ENCODE data around the gene NHEJ1. TPM values are rescaled to one million over a fixed set of nuclear protein-coding genes. Genes with fewer than 3 reads are reported as not detected.

Gene NHEJ1
- total RNA-seq, 2 experiments from 2014 or later = 19.1 to 23.1 TPM

- H3K36me3 Mint-ChIP-seq (ENCODE audit: low read depth) = no peaks in the 10 kb centered on the region
- ATAC-seq = no peak
- H3K9me3 Mint-ChIP-seq (ENCODE audit: insufficient read depth) = no peaks in the 10 kb centered on the region
Observed at GRCh38 chr2:219049282-219049681, 111.3 kb downstream of the NHEJ1 start.

GRCh38 chr2:219045937-219046550 is 114.6 kb downstream of the NHEJ1 start:
- Mint-ChIP-seq H3K4me3 (no peak overlapping the region), H3K36me3 (ENCODE audit: low read depth) (no peaks in the 10 kb centered on the region), H3K27me3 (ENCODE audit: low read depth) (peaks cover 48% of the 10 kb centered on the region), H3K27ac (no peak overlapping the region), H3K4me1 (ENCODE audit: low read depth) (peaks cover 8% of the 10 kb centered on the region), H3K9me3 (ENCODE audit: insufficient read depth) (no peaks in the 10 kb centered on the region)
- ChIA-PET CTCF (interaction anchor here (0.9 to 2.3 kb wide), 5 partner anchors 13 to 249 kb away, joined by 3 to 12 read pairs (median 4); no protein-coding TSS in a partner anchor), POLR2A (no interaction called here)
- ATAC-seq = peak; percentile 53
- peak; percentile 49 for DNase-seq

More at GRCh38 chr2:219049282-219049681, 111.3 kb downstream of the NHEJ1 start:
- Mint-ChIP-seq H3K4me1 (ENCODE audit: low read depth) (no peaks in the 10 kb centered on the region), H3K27me3 (ENCODE audit: low read depth) (peaks cover 33% of the 10 kb centered on the region), H3K4me3 (no peak overlapping the region), H3K27ac (no peak overlapping the region)
- ChIA-PET POLR2A (no interaction called here), CTCF (interaction anchor here (1.9 to 2.0 kb wide), 2 partner anchors 10 to 20 kb away, joined by 5 to 6 read pairs; no protein-coding TSS in a partner anchor)
- no peak for DNase-seq

- CTCF ChIA-PET = interaction anchor here (1.9 kb wide), 1 partner anchor 15 kb away, joined by 6 read pairs; no protein-coding TSS in a partner anchor
- ATAC-seq = no peak
- Mint-ChIP-seq H3K36me3 (ENCODE audit: low read depth) (no peaks in the 10 kb centered on the region), H3K4me1 (ENCODE audit: low read depth) (peaks cover 9% of the 10 kb centered on the region), H3K27ac (no peak overlapping the region), H3K4me3 (no peak overlapping the region), H3K27me3 (ENCODE audit: low read depth) (peaks cover 51% of the 10 kb centered on the region), H3K9me3 (ENCODE audit: insufficient read depth) (no peaks in the 10 kb centered on the region)
- no peak for DNase-seq
- POLR2A ChIA-PET = interaction anchor here (1.2 kb wide), 1 partner anchor 23 kb away, joined by 4 read pairs; no protein-coding TSS in a partner anchor
Observed at GRCh38 chr2:219042750-219043149, 117.9 kb downstream of the NHEJ1 start.

- Mint-ChIP-seq H3K9me3 (ENCODE audit: insufficient read depth) (no peaks in the 10 kb centered on the region), H3K4me1 (ENCODE audit: low read depth) (peaks cover 9% of the 10 kb centered on the region), H3K27me3 (ENCODE audit: low read depth) (peaks cover 50% of the 10 kb centered on the region), H3K4me3 (no peak overlapping the region), H3K27ac (no peak overlapping the region), H3K36me3 (ENCODE audit: low read depth) (no peaks in the 10 kb centered on the region)
- ATAC-seq (no peak), DNase-seq (no peak)
- ChIA-PET POLR2A (interaction anchor here (1.2 kb wide), 1 partner anchor 24 kb away, joined by 4 read pairs; no protein-coding TSS in a partner anchor), CTCF (interaction anchor here (0.8 to 4.7 kb wide), 6 partner anchors 12 to 253 kb away, joined by 3 to 29 read pairs (median 5); no protein-coding TSS in a partner anchor)
Observed at GRCh38 chr2:219042157-219042556, 118.5 kb downstream of the NHEJ1 start.

- H3K27me3 Mint-ChIP-seq (ENCODE audit: low read depth) = peaks cover 44% of the 10 kb centered on the region
- no peak within 1 kb of the TSS for H3K27ac Mint-ChIP-seq
- ATAC-seq (no peak), DNase-seq (peak; percentile 39)
- ChIA-PET CTCF (interaction anchor here (0.8 to 4.7 kb wide), 9 partner anchors 11 to 254 kb away, joined by 3 to 29 read pairs (median 4); no protein-coding TSS in a partner anchor), POLR2A (no interaction called here)
- no peaks in the 10 kb centered on the region for H3K36me3 Mint-ChIP-seq (ENCODE audit: low read depth)
- H3K4me3 Mint-ChIP-seq = peak within 1 kb of the TSS; percentile 22
- H3K9me3 Mint-ChIP-seq (ENCODE audit: insufficient read depth) = no peaks in the 10 kb centered on the region
- peaks cover 9% of the 10 kb centered on the region for H3K4me1 Mint-ChIP-seq (ENCODE audit: low read depth)
Observed at GRCh38 chr2:219041252-219041651, 119.4 kb downstream of the NHEJ1 start, which contains the start of gene CFAP65. CFAP65 (minus strand) TSS chr2:219041516; CDS start chr2:219039048, 2,468 bp downstream.

- peaks cover 53% of the 10 kb centered on the region for H3K27me3 Mint-ChIP-seq (ENCODE audit: low read depth)
- POLR2A ChIA-PET = no interaction called here
- CTCF ChIA-PET = interaction anchor here (1.7 to 4.7 kb wide), 2 partner anchors 9 to 58 kb away, joined by 6 to 29 read pairs; no protein-coding TSS in a partner anchor
Observed at GRCh38 chr2:219038600-219038999, 122.0 kb downstream of the NHEJ1 start.

GRCh38 chr2:219037783-219038499 is 122.7 kb downstream of the NHEJ1 start:
- ChIA-PET CTCF (interaction anchor here (0.7 to 4.7 kb wide), 3 partner anchors 8 to 89 kb away, joined by 3 to 29 read pairs (median 6); no protein-coding TSS in a partner anchor), POLR2A (no interaction called here)
- Mint-ChIP-seq H3K9me3 (ENCODE audit: insufficient read depth) (no peaks in the 10 kb centered on the region), H3K27me3 (ENCODE audit: low read depth) (peaks cover 54% of the 10 kb centered on the region), H3K4me3 (no peak overlapping the region), H3K27ac (no peak overlapping the region), H3K4me1 (ENCODE audit: low read depth) (peaks cover 9% of the 10 kb centered on the region), H3K36me3 (ENCODE audit: low read depth) (no peaks in the 10 kb centered on the region)
- ATAC-seq (no peak), DNase-seq (no peak)

More at GRCh38 chr2:219038600-219038999, 122.0 kb downstream of the NHEJ1 start:
- no peak overlapping the region for H3K27ac Mint-ChIP-seq
- ATAC-seq = no peak
- no peaks in the 10 kb centered on the region for H3K9me3 Mint-ChIP-seq (ENCODE audit: insufficient read depth)
- no peaks in the 10 kb centered on the region for H3K36me3 Mint-ChIP-seq (ENCODE audit: low read depth)
- no peak for DNase-seq
- no peak overlapping the region for H3K4me3 Mint-ChIP-seq
- peaks cover 9% of the 10 kb centered on the region for H3K4me1 Mint-ChIP-seq (ENCODE audit: low read depth)

GRCh38 chr2:219035942-219036341 is 124.7 kb downstream of the NHEJ1 start:
- ChIA-PET POLR2A (no interaction called here), CTCF (no interaction called here)
- no peak for ATAC-seq
- Mint-ChIP-seq H3K9me3 (ENCODE audit: insufficient read depth) (no peaks in the 10 kb centered on the region), H3K27me3 (ENCODE audit: low read depth) (peaks cover 49% of the 10 kb centered on the region), H3K27ac (no peak overlapping the region), H3K4me3 (no peak overlapping the region), H3K4me1 (ENCODE audit: low read depth) (no peaks in the 10 kb centered on the region), H3K36me3 (ENCODE audit: low read depth) (no peaks in the 10 kb centered on the region)
- DNase-seq = no peak

GRCh38 chr2:219034823-219035222 is 125.8 kb downstream of the NHEJ1 start:
- ChIA-PET CTCF (no interaction called here), POLR2A (no interaction called here)
- DNase-seq = no peak
- Mint-ChIP-seq H3K36me3 (ENCODE audit: low read depth) (no peaks in the 10 kb centered on the region), H3K27ac (no peak overlapping the region), H3K9me3 (ENCODE audit: insufficient read depth) (no peaks in the 10 kb centered on the region), H3K27me3 (ENCODE audit: low read depth) (peaks cover 40% of the 10 kb centered on the region), H3K4me1 (ENCODE audit: low read depth) (no peaks in the 10 kb centered on the region), H3K4me3 (no peak overlapping the region)
- no peak for ATAC-seq

- no peaks in the 10 kb centered on the region for H3K9me3 Mint-ChIP-seq (ENCODE audit: insufficient read depth)
- ChIA-PET CTCF (no interaction called here), POLR2A (no interaction called here)
- DNase-seq (no peak), ATAC-seq (no peak)
- H3K27ac Mint-ChIP-seq = no peak overlapping the region
- no peaks in the 10 kb centered on the region for H3K36me3 Mint-ChIP-seq (ENCODE audit: low read depth)
- H3K4me3 Mint-ChIP-seq = no peak overlapping the region
- peaks cover 32% of the 10 kb centered on the region for H3K27me3 Mint-ChIP-seq (ENCODE audit: low read depth)
- H3K4me1 Mint-ChIP-seq (ENCODE audit: low read depth) = no peaks in the 10 kb centered on the region
Observed at GRCh38 chr2:219032051-219032745, 128.4 kb downstream of the NHEJ1 start.

GRCh38 chr2:219031005-219031738 is 129.4 kb downstream of the NHEJ1 start:
- H3K4me3 Mint-ChIP-seq = no peak overlapping the region
- POLR2A ChIA-PET = no interaction called here

More at GRCh38 chr2:219031005-219031738, 129.4 kb downstream of the NHEJ1 start:
- CTCF ChIA-PET = interaction anchor here (2.0 to 2.3 kb wide), 2 partner anchors 42 to 123 kb away, joined by 9 to 29 read pairs; no protein-coding TSS in a partner anchor
- no peak overlapping the region for H3K27ac Mint-ChIP-seq
- no peaks in the 10 kb centered on the region for H3K4me1 Mint-ChIP-seq (ENCODE audit: low read depth)
- H3K36me3 Mint-ChIP-seq (ENCODE audit: low read depth) = no peaks in the 10 kb centered on the region
- no peak for ATAC-seq
- H3K27me3 Mint-ChIP-seq (ENCODE audit: low read depth) = peaks cover 32% of the 10 kb centered on the region
- no peak for DNase-seq
- no peaks in the 10 kb centered on the region for H3K9me3 Mint-ChIP-seq (ENCODE audit: insufficient read depth)

Measured in activated CD8-positive, alpha-beta T cell treated with anti-CD3 and anti-CD28 coated beads, Interleukin-2, amount 10 ng/mL, durations not matched to agents 7 days and 5 days (primary cell).